Adipose tissue (tissue), 3 donors: Measurements from ENCODE around the gene TRIM77. TPM values are rescaled to one million over a fixed set of nuclear protein-coding genes. Genes with fewer than 3 reads are reported as not detected.

ENCODE experiments used
- polyA plus RNA-seq, 3 donors: library from polyadenylated mRNA; stranded (reverse); fragments of 200-250 nt; gene quantifications; one replicate each; pipeline ENCODE4 v1.2.3, GENCODE V29; 2013
- donor health status: healthy with polysubstance abuse.
- donor health status: Bipolar disorder and iron deficiency.
- donor health status: healthy.

Gene TRIM77
- polyA plus RNA-seq, 3 donors: not detected

Other genes starting within 250 kb of the TRIM77 start
- gene NOX4, start 218.9 kb upstream of the TRIM77 start, polyA plus RNA-seq: 1 to 10 TPM in 2 of 3 donors, under 1 TPM in 1; 0.46 to 5.7 (median 5.5) TPM
- gene TRIM49, start 98.3 kb downstream of the TRIM77 start, polyA plus RNA-seq: not detected
- gene TRIM64B, start 168.2 kb downstream of the TRIM77 start, polyA plus RNA-seq: not detected
- not detected for gene TRIM49D1, start 211.9 kb downstream of the TRIM77 start, polyA plus RNA-seq
- not detected for gene TRIM49D2, start 213.8 kb downstream of the TRIM77 start, polyA plus RNA-seq